HG02571 (cell line): ENCODE measurements around the gene ZDHHC11.
"Not testable (repeated sequence)": the region's sequence is repeated elsewhere in the genome, so short reads cannot be mapped to it uniquely, and the experiment has no call there.

Experiments used
- ATAC-seq: cut with Tn5 transposase; IDR thresholded peaks from one replicate; pipeline ENCODE4 v1.9.1; 2021; ENCODE audit warnings: mild to moderate bottlenecking, moderate library complexity; ENCODE audit not compliant: unreplicated experiment

Gene ZDHHC11

DNA sequence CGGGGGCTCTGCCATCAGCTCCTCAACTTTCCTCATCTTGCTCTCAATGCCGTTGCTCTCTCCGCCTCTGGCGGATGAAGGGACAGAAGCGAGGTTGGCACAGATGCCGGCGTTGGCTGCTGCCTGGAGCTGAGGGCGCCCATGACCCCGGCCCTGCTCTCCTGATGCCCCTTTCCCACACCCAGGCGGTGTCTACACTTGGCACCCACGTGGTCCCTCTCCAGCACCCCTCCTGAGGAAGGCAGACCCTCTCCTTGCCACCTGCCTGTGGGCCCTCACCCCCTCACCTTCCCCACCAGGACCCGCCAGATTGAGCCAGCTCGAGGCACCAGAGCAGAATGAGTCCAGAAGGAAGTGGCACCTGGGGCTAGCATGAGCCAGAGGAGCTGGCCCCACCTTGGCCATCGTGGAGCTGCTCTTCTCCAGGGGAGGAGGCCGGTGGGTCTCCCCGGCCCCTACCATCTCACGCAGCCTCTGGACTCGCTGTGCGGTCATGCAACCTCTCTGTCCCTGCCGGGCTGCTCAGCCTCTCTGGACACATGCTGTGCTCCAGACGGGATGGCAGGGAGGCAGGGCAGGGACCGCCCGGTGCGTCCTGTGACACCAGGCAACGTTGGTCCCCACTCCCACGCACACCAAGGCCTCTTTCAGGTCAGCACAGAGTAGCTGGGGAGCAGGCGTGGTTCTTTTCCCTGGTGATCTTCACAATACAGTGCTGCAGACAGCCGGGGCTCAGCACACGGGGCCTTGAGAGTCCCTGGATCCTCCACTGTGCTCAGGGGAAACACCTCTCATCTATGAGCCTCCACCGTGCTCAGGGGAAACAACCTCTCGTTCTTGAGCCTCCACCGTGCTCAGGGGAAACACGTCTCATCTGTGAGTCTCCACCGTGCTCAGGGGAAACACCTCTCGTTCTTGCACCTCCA is 4.8 kb downstream of the ZDHHC11 start:
- not testable (repeated sequence) for ATAC-seq

- not testable (repeated sequence) for ATAC-seq
Measured at GRCh38 chr5:845031-845675, 5.6 kb downstream of the ZDHHC11 start.

DNA sequence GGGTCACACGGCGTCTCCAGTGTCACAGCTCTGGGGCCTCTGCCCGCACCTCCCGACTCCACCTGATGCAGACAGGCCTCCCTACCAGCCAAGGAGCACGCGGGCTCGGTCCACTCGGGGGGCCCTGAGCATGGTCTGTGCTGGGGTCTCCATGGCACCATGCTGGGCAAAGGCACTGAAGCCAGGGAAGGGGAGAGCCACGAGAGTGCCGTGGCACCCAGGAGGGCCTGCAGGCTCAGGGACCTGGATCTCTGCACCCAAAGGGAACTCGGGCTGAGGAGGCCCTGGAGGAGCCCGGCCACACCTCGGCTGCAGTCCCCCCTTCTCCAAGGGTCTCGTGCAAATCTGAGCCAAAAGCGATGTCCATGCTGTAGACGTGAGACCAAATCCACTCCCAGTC is 6.4 kb downstream of the ZDHHC11 start:
- not testable (repeated sequence) for ATAC-seq

DNA sequence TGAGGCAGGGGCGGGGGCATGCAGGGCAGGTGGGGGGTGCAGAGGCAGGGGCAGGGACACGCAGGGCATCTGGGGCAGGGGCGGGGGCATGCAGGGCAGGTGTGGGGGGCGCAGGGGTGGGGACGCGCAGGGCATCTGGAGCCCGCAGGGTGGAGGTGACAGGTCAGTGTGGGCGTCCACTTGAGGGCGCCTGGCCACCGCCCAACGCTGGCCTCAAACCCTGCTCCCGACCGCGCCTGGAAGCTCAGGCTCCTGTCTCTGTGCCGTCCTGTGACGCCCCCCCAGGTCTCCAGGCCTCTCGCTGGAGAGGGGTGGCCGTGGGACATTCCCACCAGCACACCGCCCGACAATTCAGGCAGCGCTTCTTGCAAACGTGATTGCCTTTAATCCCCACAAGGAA is 6.9 kb downstream of the ZDHHC11 start:
- ATAC-seq: not testable (repeated sequence)

DNA sequence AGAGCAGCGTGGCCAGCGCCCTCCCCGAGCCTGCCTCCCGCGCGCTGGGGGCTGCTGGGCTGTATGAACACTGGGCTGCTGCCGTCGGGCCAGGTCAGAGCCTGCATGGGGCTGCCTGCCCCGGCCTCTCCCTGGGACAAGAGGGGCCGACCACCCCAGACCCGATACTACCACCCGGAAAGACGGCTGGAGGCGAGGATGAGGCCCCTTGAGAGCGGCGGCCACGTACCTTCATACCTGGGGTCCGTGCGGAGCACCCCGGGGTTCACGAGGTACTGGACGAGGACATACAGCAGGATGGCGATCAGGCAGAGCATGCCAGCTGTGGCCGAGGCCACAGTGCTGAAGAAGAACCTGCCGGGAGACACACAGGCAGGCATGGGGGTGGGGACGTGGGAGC is 7.4 kb downstream of the ZDHHC11 start:
- not testable (repeated sequence) for ATAC-seq

DNA sequence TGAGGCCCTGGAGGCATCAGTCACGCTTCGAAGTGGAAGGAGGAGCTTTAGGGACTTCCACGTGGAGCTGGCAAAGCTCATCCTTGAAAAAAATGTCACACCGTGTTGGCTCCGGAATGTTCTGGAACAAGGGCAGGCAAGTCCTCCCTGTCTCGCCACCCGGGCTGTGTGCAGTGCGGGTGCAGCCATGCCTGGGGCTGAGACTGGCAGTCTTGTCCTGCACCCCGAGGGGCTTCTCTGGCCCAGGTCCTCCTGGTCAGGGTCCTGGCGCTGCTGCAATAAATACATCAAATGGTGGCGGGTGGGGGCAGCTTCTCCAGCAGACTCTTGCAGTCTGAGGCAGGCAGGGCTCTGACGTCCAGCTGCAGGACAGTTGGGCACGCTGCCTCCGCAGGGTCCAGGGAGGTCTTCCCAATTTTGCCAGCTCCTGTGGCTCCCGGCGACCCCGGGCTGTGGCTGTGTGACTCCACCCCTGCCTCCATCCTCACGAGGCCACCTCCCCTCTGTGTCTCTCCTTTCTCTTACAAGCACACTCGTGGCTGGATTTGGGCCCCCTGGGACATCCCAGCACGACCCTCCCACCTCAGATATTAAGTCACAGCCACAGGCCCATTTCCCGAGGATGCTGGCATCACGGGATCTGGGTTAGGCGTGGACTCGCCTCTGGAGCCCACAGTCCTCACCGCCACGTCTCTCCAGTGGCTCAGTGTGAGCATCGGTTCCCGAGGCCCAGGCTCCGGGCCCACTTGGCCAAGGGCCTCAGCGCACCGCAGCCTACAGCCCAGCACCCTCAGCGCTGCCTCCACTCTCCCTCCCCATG is 8.2 kb downstream of the ZDHHC11 start:
- ATAC-seq: not testable (repeated sequence)

DNA sequence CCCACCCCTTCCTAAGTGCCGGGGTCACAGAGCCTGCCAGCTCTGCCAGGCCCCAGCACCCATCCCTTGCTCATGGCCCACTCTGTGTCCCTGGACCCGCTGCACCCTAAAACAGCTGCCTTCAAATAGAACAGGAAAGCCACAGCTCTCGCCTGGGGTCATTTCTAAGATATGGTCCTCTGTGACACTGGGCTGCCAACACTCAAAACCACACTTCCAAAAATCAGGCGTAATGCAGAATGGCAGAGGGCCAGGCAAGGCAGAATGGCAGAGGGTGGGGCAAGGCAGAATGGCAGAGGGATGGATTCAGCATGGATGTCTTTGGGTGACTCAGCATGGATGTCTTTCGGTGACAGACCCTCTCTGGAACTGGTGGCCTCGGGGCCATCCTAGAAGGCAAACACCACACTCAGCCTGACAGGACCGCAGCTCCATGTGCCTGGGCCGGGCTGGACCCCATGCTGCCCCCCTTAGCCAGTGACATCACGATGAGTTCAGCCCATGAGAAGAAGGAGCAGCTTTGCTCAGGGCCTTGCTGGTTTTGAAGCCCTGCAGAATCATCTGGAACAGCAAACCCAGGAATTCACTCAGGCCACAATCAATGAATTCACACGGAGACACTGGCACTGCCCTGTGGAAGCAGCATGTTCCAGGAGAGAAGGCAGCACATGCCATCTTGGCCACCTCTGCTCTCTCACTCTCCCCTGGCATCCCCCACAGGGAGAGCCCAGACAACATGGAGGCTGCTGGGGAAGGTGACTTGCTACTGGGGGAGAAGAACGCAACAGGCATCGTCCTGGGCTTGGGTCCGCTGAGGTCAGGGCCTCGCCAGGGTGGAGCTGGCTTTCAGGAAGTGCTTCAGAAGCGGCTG is 9.0 kb downstream of the ZDHHC11 start:
- not testable (repeated sequence) for ATAC-seq

GRCh38 chr5:840974-841435 is 9.8 kb downstream of the ZDHHC11 start:
- ATAC-seq: not testable (repeated sequence)

DNA sequence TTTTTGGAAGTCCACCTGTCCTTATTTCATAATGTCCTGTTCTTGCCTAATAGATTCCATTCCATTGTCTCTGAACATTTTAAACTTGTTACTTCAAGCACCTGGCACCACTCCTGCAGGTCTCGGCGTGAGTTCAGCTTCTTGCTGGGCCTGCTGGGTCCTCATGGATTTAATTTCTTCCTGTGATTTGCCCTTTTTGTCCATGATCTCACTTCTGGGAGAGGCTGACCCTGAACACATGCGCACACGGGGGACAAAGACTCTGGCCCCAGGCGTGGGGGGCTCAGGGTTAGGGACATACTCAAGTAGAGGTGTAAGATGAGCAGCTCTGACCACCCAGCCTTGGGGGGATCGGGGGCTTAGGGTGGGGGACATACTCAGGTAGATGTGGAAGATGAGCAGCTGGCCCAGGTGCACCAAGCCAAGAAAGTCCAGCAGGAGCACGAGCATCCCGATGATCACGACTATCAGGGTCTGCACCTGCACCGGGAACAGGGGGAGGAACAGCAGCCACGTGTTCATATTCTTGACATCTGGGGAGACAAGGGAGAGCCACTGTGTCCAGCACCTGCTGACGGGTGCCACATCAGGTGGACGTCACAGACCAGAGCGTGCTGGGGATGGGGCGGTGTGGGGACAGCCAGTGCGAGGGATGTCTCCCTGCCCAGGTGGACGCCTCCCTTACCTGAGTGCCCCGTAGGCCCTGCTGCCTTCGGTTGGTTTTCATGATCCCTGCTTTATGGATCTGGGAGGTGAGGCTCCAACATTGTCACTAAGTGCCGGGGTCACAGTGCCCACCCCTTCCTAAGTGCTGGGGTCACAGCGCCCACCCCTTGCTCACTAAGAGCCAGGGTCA is 10.4 kb downstream of the ZDHHC11 start:
- ATAC-seq: not testable (repeated sequence)

DNA sequence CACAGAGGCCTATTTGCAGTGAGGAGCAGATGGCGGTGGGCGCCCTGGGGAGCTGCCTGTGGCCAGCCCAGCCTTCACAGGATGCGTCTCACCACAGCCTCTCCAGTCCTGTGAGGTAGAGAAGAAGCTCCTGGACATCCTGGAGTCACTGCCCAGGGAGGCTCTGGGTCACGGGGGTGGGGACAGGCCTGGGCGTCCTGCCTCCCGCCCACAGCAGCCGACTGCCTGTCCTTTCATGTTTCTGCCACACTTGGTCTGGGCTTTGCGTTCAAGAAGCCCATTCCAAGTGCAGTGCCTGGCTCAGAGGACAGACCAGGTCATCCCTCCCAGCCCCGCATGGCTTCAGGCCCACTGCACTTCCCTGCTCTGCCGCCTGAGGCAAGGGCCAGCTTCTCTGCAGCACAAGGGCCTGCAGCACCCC is 12.3 kb downstream of the ZDHHC11 start:
- ATAC-seq: not testable (repeated sequence)

- not testable (repeated sequence) for ATAC-seq
Measured at GRCh38 chr5:837621-838121, 13.1 kb downstream of the ZDHHC11 start.

DNA sequence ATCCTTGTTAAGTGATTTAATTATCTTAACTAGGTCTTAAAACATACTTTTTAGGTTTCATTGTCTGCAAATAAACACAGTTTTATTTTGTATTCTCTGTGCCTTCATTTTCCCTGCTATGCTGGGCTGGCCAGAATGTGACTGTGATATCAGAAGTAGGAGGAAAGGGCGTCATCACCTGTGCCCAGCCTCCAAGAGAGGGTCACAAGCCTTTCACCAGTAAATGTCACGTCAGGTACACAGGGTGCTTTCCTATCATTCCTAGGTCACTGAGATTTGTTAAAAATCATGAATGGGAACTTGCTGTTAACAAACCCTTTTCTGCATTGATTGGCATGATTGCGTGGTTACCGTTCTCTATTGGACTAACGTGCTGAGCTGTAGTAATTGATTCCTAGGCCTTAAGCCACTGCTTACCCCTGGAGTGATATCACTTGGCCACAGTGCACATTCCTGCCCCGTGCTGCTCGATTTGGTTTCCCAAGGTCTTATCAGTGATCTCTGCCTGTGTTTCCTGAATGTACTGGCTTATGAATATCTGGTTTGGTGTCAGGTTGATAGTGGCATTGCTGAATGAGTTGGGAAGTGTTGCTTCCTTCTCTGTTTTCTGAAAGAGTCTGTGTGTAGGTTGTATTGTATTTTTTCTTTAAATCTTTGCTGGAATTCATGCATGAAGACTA is 14.7 kb downstream of the ZDHHC11 start:
- ATAC-seq: not testable (repeated sequence)

- not testable (repeated sequence) for ATAC-seq
Measured at GRCh38 chr5:834013-834412, 16.8 kb downstream of the ZDHHC11 start.

GRCh38 chr5:828194-828593 is 22.6 kb downstream of the ZDHHC11 start:
- not testable (repeated sequence) for ATAC-seq

DNA sequence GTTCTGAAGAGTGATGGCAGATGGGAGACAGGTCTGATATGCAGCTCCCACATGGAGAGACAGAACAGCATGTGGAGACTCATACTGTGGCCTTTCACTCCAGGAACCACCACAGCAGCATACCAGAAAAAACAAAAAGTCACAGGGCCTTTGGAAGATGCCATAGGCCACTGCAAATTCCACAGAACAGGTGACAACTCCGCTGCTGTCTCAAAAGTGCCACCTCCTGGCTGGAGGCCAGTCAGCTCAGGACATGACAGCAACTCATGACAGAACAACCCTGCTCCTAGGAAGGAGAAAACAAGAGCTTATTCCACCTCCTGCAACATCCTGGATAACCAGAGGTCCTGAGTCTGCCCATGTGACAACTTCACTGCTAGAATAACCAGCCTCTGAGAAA is 25.2 kb downstream of the ZDHHC11 start:
- ATAC-seq: not testable (repeated sequence)

- no peak for ATAC-seq
Measured at GRCh38 chr5:821504-821903, 29.3 kb downstream of the ZDHHC11 start.

DNA sequence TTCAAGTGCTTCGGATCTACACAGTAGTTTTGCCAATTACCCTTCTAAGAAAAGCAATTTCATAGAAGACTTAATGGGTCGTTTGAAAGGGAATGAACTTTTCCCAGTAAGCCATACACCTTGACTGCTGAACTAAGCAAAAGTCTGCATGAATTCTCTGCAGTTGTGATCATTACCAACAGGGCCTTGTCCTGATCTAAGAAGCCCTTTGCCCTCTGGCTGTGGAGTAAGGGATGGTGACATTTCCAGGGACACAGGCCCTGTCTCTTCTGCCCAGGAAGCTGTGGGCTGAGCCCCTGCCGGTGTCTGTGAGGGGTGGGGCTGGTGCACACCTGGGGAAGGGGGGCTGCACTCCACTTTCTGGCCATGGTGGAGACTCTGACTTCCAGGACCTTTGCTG is 30.5 kb downstream of the ZDHHC11 start:
- no peak for ATAC-seq

DNA sequence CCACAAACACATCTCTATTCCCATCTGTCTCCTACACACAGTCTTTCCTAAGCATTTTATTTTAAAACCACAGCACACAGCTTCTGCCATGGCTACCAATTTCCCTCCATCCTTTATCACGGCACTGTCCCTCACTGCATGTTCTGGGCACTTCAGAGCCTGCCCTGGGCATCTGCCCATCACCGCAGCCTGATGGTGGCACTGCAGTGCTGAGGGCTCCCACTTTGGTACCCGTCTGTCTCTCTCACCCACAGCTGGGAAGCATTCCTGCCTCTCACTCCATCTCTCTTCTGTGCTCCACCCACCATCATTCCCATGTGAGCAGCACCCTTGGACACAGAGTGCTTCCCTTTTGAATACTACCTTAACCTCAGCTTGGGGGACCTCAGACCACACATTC is 31.7 kb downstream of the ZDHHC11 start:
- ATAC-seq: no peak
